Left hindlimb (tissue), 1 donor: ENCODE measurements around the gene BAHCC1.

Source experiments
- DNase-seq: peaks from one replicate; pipeline ENCODE4 v3.0.0-alpha.2; 2018

Gene BAHCC1

GRCh38 chr17:81398832-81399411 is 3.7 kb downstream of the BAHCC1 start:
- peak; percentile 59 for DNase-seq

GRCh38 chr17:81399481-81400153 is 4.4 kb downstream of the BAHCC1 start:
- DNase-seq, result peak; percentile 62

- DNase-seq, result peak; percentile 77
Measured at GRCh38 chr17:81400154-81400977, 5.1 kb downstream of the BAHCC1 start.

DNA sequence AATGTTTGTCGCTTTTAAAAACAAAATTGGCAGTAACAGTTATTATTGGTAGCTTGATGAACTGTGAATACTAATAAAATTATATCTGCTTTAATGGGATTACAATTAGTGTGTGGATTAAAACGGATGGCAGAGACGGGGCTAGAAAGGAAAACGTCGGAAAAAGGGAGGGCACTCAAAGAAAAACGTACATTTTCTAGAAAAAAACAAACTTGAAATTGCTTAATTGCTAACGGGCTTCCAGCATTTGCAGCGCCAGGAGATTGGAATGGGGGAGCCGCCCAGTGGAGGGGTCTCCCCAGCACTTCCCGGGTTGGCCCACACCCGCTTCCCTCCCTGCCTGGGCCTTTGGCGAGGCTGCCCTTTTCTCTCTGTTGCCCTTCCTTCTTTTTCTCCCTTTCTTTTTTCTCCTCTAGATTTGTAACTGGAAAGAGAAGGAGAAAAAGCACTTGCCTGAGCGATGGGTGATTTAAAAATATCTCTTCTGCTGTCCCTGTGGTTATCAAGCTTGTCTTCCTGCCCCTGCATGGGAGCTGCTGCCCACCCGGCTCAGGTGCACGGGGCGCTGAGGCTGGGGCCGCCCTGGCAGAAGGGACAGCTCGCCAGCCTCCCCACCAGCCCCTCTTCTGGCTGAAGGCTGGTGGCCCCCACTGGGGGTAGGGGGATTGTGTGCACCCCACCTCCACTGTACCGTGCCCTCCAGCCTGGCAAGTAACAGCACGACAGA is 5.9 kb downstream of the BAHCC1 start:
- DNase-seq, result peak; percentile 68

DNA sequence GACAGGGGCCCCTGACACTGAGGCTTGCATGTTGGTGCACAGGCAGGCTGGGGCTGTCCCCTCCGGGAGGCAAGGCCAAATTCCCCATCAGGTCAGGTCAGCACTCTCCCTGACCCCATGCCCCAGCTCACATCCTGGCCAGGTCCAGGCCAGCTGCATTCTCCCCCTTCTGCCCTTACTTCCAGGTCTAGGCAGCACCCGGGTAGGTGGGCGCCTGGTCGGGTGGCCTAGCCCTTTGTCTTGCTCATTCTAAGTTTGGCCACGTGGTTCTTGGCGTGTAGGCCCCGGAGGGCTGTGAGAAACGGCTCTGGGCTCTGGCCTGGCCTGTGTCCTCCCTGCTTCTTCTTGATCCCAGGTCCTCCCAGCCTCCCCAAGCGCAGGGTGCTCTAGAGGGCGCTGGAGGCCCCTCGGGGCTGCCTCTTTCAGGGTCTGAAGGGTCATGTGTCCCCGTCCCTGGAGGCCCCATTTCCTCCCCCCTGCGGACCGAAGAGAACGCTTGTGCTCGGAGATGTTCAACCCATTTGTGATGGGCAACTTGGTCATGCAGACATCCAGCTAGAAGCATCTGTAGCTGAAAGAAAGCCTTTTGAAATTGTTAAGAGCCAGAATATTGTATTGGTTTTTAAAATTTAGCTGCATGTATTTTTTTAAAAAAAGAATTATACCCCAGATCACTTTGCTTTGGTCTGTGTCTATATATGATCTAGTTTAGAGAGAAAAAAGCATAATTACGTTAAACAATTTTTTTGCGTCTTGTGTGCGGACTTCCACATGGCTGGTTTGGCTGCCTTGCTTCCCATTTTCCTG is 6.7 kb downstream of the BAHCC1 start:
- DNase-seq, result peak; percentile 54

- peak; percentile 73 for DNase-seq
Measured at GRCh38 chr17:81402530-81402941, 7.3 kb downstream of the BAHCC1 start.

GRCh38 chr17:81402981-81403467 is 7.8 kb downstream of the BAHCC1 start:
- no peak for DNase-seq

DNA sequence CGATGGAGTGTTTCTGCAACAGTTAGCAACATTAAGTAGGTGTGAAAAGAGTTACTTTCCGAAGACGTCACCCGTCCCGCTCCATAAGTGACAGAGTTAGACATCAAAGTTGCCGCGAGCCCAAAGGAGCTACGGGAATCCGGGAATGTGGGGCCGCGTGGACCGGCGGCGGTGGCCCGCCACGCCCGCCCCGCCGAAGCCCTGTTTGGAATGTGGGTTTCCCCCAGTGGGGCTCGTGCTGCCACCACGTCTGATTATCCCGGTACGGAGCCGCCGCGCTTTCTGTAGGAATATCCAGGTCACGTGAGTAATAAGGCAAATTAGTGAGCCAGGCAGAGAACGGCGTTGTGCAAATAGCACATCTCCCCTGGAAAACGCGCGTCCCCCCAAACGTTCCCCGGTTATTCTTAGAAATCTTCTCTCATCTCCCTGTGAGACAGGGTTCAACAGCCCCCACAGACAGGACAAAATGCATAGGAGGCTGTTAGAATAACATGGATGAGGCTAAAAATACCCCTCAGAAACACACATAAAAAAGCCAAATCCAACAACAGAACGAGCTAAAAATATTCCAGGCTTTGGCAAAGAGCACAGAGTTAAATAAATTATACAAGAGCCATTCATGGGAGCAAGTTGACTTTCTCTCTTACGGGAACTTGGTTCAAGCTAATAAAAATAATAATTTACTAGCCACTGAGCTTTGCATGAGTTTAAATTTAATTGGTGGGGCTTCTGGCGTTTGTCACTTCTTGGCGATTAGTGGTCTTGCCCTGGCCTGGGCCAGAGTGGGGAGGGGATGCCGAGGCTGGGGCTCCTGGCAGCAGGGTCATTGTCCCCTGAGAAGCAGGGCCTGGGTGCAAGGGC is 8.6 kb downstream of the BAHCC1 start:
- peak; percentile 68 for DNase-seq

GRCh38 chr17:81404558-81405165 is 9.4 kb downstream of the BAHCC1 start:
- no peak for DNase-seq

GRCh38 chr17:81405411-81405872 is 10.2 kb downstream of the BAHCC1 start:
- DNase-seq, result no peak

- no peak for DNase-seq
Measured at GRCh38 chr17:81406117-81406953, 11.1 kb downstream of the BAHCC1 start.

GRCh38 chr17:81408049-81408448 is 12.8 kb downstream of the BAHCC1 start:
- no peak for DNase-seq

DNA sequence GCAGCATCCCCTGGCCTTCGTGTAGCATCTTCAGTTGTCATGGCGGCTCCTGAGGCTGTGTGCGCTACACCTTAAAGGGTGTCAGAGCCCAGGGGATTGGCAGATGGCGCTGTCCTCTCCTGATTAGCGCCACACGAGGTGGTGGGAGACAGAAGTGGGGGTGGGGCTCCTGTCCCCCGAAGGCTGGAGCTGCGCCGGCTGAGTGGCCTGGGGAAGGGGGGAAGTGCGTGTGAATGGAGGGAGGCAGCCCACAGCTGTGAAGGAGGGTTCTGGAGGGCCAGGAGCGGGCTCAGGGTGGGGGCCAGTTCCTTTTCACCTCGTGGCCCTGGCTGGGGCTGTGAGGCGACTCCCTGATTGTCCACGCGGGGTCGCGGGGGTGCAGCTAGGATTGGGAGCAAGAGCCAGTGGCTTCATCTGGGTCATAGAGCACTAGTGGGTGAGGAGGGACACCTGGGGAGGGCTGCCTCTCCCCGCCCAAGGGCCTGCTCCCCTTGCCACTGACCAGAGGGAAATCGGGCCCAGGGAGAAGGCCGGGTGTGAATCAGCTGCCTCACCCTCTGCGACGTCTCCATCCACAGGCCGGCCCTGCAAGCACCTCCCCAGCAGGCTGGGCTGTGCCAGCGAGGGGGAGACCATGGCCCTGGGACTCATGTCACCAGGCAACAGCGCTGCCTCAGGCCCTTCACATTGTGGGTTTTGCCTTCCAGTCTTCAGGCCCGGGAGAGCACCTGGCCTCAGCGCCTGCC is 14.1 kb downstream of the BAHCC1 start:
- DNase-seq, result no peak

GRCh38 chr17:81410852-81411251 is 15.6 kb downstream of the BAHCC1 start:
- no peak for DNase-seq

- DNase-seq, result no peak
Measured at GRCh38 chr17:81411305-81411704, 16.0 kb downstream of the BAHCC1 start.

- DNase-seq, result peak; percentile 83
Measured at GRCh38 chr17:81412490-81413093, 17.3 kb downstream of the BAHCC1 start.

- DNase-seq, result no peak
Measured at GRCh38 chr17:81413497-81414135, 18.4 kb downstream of the BAHCC1 start.
